Upper lobe of right lung (tissue), 1 donor: ENCODE measurements around the gene CCNF. TPM values are rescaled to one million over a fixed set of nuclear protein-coding genes. Genes with fewer than 3 reads are reported as not detected.
"Not testable (repeated sequence)": the region's sequence is repeated elsewhere in the genome, so short reads cannot be mapped to it uniquely, and the experiment has no call there.

Experiments used
- ATAC-seq: fragments of 200-7000 bp; cut with Tn5 transposase; one replicate; pipeline ENCODE4 v1.9.1; 2020; ENCODE audit warnings: mild to moderate bottlenecking, moderate library complexity
- DNase-seq: peaks from one replicate; pipeline ENCODE4 v3.0.0-alpha.2; 2020
- H3K27ac ChIP-seq: fragments of 200-600 bp; one replicate; pipeline ENCODE4 v1.8.0; 2022
- H3K27me3 ChIP-seq: fragments of 200-600 bp; one replicate; pipeline ENCODE4 v1.8.0; 2022; ENCODE audit warnings: mild to moderate bottlenecking
- H3K36me3 ChIP-seq: fragments of 200-600 bp; one replicate; pipeline ENCODE4 v1.8.0; 2022
- H3K4me1 ChIP-seq: fragments of 200-600 bp; one replicate; pipeline ENCODE4 v1.8.0; 2022
- H3K4me3 ChIP-seq: fragments of 200-600 bp; one replicate; pipeline ENCODE4 v1.8.0; 2022; ENCODE audit warnings: mild to moderate bottlenecking
- H3K9me3 ChIP-seq: fragments of 200-600 bp; one replicate; pipeline ENCODE4 v1.8.0; 2022
- CTCF ChIP-seq: fragments of 200-600 bp; IDR thresholded peaks from one replicate; pipeline ENCODE4 v1.8.0; 2022; ENCODE audit warnings: antibody characterized with exemption
- intact Hi-C: fragments of 100-400 bp; cut with DNase I; formaldehyde crosslinking; loops from one replicate; pipeline ENCODE4 v1.11.0; 2022
- total RNA-seq: library from RNA; stranded (reverse); fragmentation: NEBNext Ultra II Directional; extraction: Animal tissue kit (Norgen Biotek cat#: 25700); gene quantifications from one replicate; pipeline ENCODE4 v1.2.1, GENCODE V29; 2021
- donor health status: DM: no; HTN: yes; CAD: no; lungs with severe emphysema.

CCNF gene
- total RNA-seq, 1 donor from 2014 or later, result 3.6 TPM

- no peak for TF ChIP-seq CTCF
- Histone ChIP-seq H3K36me3 (no peaks in the 10 kb centered on the region), H3K27ac (peak overlapping the region; percentile 60), H3K4me3 (peak overlapping the region; percentile 82), H3K9me3 (no peaks in the 10 kb centered on the region), H3K27me3 (no peaks in the 10 kb centered on the region), H3K4me1 (peaks cover 13% of the 10 kb centered on the region)
- ATAC-seq, result peak; percentile 54
- intact Hi-C loops, result no loop called here
- DNase-seq, result no peak
Observed at GRCh38 chr16:2428784-2429033, 538 bp upstream of the CCNF start.

GRCh38 chr16:2429771-2430663, 770 bp downstream of the CCNF start:
- Histone ChIP-seq H3K27ac (peak overlapping the region; percentile 14), H3K27me3 (no peaks in the 10 kb centered on the region), H3K4me1 (peaks cover 13% of the 10 kb centered on the region), H3K9me3 (no peaks in the 10 kb centered on the region), H3K36me3 (no peaks in the 10 kb centered on the region), H3K4me3 (peak overlapping the region; percentile 79)
- intact Hi-C loops, result no loop called here
- TF ChIP-seq CTCF, result no peak
- ATAC-seq (peak; percentile 0), DNase-seq (no peak)

- no peak overlapping the region for H3K27ac ChIP-seq
- peaks cover 13% of the 10 kb centered on the region for H3K4me1 ChIP-seq
- H3K4me3 ChIP-seq, result no peak overlapping the region
- intact Hi-C loops, result no loop called here
- TF ChIP-seq CTCF, result no peak
- peak; percentile 49 for DNase-seq
- H3K36me3 ChIP-seq, result peaks cover 4% of the 10 kb centered on the region
- no peak for ATAC-seq
- H3K27me3 ChIP-seq, result no peaks in the 10 kb centered on the region
- no peaks in the 10 kb centered on the region for H3K9me3 ChIP-seq
Observed at GRCh38 chr16:2432286-2432685, 3.0 kb downstream of the CCNF start.

- Histone ChIP-seq H3K4me3 (no peak overlapping the region), H3K9me3 (no peaks in the 10 kb centered on the region), H3K27me3 (no peaks in the 10 kb centered on the region), H3K27ac (no peak overlapping the region), H3K4me1 (peaks cover 13% of the 10 kb centered on the region), H3K36me3 (peaks cover 4% of the 10 kb centered on the region)
- no peak for ATAC-seq
- DNase-seq, result peak; percentile 43
- TF ChIP-seq CTCF, result no peak
- intact Hi-C loops, result no loop called here
Observed at GRCh38 chr16:2432801-2433505, 3.7 kb downstream of the CCNF start.

GRCh38 chr16:2435236-2435635, 6.0 kb downstream of the CCNF start:
- H3K9me3 ChIP-seq, H3K27me3 ChIP-seq, H3K27ac ChIP-seq, H3K4me1 ChIP-seq, intact Hi-C loops, H3K4me3 ChIP-seq, ATAC-seq, H3K36me3 ChIP-seq: not testable (repeated sequence)
- DNase-seq, result peak; percentile 5

- intact Hi-C loops, result no loop called here
- Histone ChIP-seq H3K27me3 (no peaks in the 10 kb centered on the region), H3K4me3 (no peak overlapping the region), H3K36me3 (peaks cover 4% of the 10 kb centered on the region), H3K27ac (no peak overlapping the region), H3K9me3 (no peaks in the 10 kb centered on the region), H3K4me1 (no peaks in the 10 kb centered on the region)
- peak; percentile 46 for DNase-seq
- no peak for ATAC-seq
- no peak for TF ChIP-seq CTCF
Observed at GRCh38 chr16:2436110-2436509, 6.9 kb downstream of the CCNF start.
